ENCODE data around the gene SULT1C4. TPM values are rescaled to one million over a fixed set of nuclear protein-coding genes. Genes with fewer than 3 reads are reported as not detected.

Gene SULT1C4
- total and polyA plus RNA-seq, 8 donors = 0.42 to 5.0 (median 0.67) TPM

- H3K36me3 ChIP-seq = no peaks in the 10 kb centered on the region
- no peak for TF ChIP-seq CTCF (IDR thresholded peaks at IDR 0.05)
- no peaks in the 10 kb centered on the region for H3K9me3 ChIP-seq
- no peaks in the 10 kb centered on the region for H3K27me3 ChIP-seq
- no peak overlapping the region for H3K4me3 ChIP-seq
- WGBS, 2 donors = 33 to 36% methylated on average over 2 of the region's 2 CpGs
- H3K27ac ChIP-seq = no peak overlapping the region
- no peaks in the 10 kb centered on the region for H3K4me1 ChIP-seq
- ATAC-seq = no peak
- FAIRE-seq = no peak
- DNase-seq = no peak
- intact Hi-C loops (cut with DNase I) = no loop called here
These were observed 10.1 kb upstream of the SULT1C4 start for GRCh38 chr2:108367561-108368175.

DNA sequence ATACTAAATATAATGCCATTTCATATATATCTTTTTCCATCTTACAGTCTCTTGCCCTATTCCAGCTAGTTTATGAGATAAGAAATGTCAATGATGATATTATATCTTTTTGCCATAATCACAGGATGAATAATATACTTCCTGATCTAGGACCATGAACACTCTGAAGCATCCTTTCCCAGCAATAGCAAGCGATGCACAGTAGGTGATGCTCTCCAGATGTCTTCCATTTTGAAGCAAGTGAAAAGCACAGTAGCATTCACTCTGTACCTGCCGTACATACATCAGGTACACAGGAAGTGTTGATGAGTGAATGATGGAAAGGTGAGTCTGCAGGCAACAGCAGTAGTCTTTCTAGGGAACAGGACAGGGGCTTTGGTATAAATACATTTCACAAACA is 8.6 kb upstream of the SULT1C4 start:
- no peak for FAIRE-seq

GRCh38 chr2:108370080-108370479 is 7.7 kb upstream of the SULT1C4 start:
- H3K4me1 ChIP-seq = no peaks in the 10 kb centered on the region
- DNase-seq = no peak
- TF ChIP-seq CTCF (IDR thresholded peaks at IDR 0.05) = no peak
- no peaks in the 10 kb centered on the region for H3K36me3 ChIP-seq
- H3K9me3 ChIP-seq = no peaks in the 10 kb centered on the region
- FAIRE-seq = no peak
- WGBS, 2 donors = 79 to 85% methylated on average over 2 of the region's 2 CpGs
- ATAC-seq = no peak
- H3K27ac ChIP-seq = no peak overlapping the region
- no peaks in the 10 kb centered on the region for H3K27me3 ChIP-seq
- intact Hi-C loops (cut with DNase I) = no loop called here
- no peak overlapping the region for H3K4me3 ChIP-seq

More for the DNA sequence above, 8.6 kb upstream of the SULT1C4 start:
- Histone ChIP-seq H3K27ac (no peak overlapping the region), H3K27me3 (no peaks in the 10 kb centered on the region), H3K4me3 (no peak overlapping the region), H3K9me3 (no peaks in the 10 kb centered on the region), H3K36me3 (no peaks in the 10 kb centered on the region), H3K4me1 (no peaks in the 10 kb centered on the region)
- WGBS, 2 donors = 78 to 88% methylated on average over 2 of the region's 2 CpGs
- DNase-seq (no peak), ATAC-seq (no peak)
- intact Hi-C loops (cut with DNase I) = no loop called here
- no peak for TF ChIP-seq CTCF (IDR thresholded peaks at IDR 0.05)

GRCh38 chr2:108376774-108377173 is 980 bp upstream of the SULT1C4 start:
- Histone ChIP-seq H3K4me3 (no peak overlapping the region), H3K36me3 (no peaks in the 10 kb centered on the region), H3K4me1 (no peaks in the 10 kb centered on the region), H3K27me3 (no peaks in the 10 kb centered on the region), H3K9me3 (no peaks in the 10 kb centered on the region), H3K27ac (peak overlapping the region in 1 of 4 donors; percentile 55)
- 83 to 91% methylated on average over 4 of the region's 4 CpGs for WGBS, 2 donors
- no peak for TF ChIP-seq CTCF (IDR thresholded peaks at IDR 0.05)
- intact Hi-C loops (cut with DNase I) = no loop called here
- DNase-seq (no peak), ATAC-seq (no peak), FAIRE-seq (no peak)

DNA sequence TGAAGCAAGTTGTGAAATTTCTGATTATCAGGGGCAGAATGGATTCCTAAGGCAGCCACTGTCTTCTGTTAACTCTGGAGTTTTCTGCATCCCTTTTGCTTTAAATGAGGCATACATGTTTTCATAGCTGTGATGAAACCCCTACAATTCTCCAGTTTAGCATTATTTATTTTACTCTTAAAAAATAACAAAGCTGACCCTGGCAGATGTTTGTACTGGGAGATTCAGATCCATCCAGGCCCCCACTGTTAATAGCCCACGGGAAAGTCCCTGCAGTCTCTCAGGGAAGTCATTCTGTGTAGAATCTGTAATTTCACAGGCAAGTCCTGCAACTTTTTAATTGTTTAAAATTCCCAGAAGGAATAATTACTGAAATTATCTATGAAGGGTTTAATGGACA is 353 bp upstream of the SULT1C4 start:
- ATAC-seq (peak in 3 of 4 donors; percentile 14 to 60 (median 34)), DNase-seq (no peak), FAIRE-seq (no peak)
- no peak for TF ChIP-seq CTCF (IDR thresholded peaks at IDR 0.05)
- intact Hi-C loops (cut with DNase I) = no loop called here
- 6 to 14% methylated on average over 1 of the region's 1 CpG for WGBS, 2 donors
- H3K27me3 ChIP-seq = no peaks in the 10 kb centered on the region
- no peaks in the 10 kb centered on the region for H3K4me1 ChIP-seq
- H3K36me3 ChIP-seq = no peaks in the 10 kb centered on the region
- H3K9me3 ChIP-seq = no peaks in the 10 kb centered on the region
- peak overlapping the region in 3 of 4 donors; percentile 8 to 55 (median 37) for H3K27ac ChIP-seq
- peak overlapping the region in 3 of 4 donors; percentile 1 to 28 (median 24) for H3K4me3 ChIP-seq
